ENCODE results near the gene SIGLEC1. TPM values are rescaled to one million over a fixed set of nuclear protein-coding genes. Genes with fewer than 3 reads are reported as not detected.

Gene SIGLEC1
- total RNA-seq (1 to 10 TPM in 2 of 5 experiments, under 1 TPM in 2, not detected in 1; 0.34 to 2.1 (median 1.1) TPM), polyA plus RNA-seq (not detected), total RNA-seq (not detected)

GRCh38 chr20:3712279-3712873 lies at the start of gene SIGLEC1:
SIGLEC1 (minus strand) TSS chr20:3712600; CDS start chr20:3707128, 5,472 bp downstream.
- DNase-seq (no peak), ATAC-seq (peak; percentile 63)
- Histone ChIP-seq H3K36me3 (ENCODE audit: control insufficient read depth in 2 of 3, insufficient read depth in 3 of 3, low read length in 3 of 3) (no peaks in the 10 kb centered on the region), H3K9me3 (ENCODE audit: control insufficient read depth in 2 of 3, low read length in 3 of 3) (no peaks in the 10 kb centered on the region), H3K27ac (ENCODE audit: low read depth, low read length) (no peak within 1 kb of the TSS), H3K27me3 (ENCODE audit: control insufficient read depth in 2 of 2, insufficient read depth in 2 of 2, low read length in 2 of 2) (no peaks in the 10 kb centered on the region), H3K4me3 (ENCODE audit: low read length) (no peak within 1 kb of the TSS), H3K4me1 (ENCODE audit: control insufficient read depth in 2 of 2, insufficient read depth in 2 of 2, low read length in 2 of 2) (no peaks in the 10 kb centered on the region)
- intact Hi-C loops (cut with micrococcal nuclease) = no loop called here
- Mint-ChIP-seq H3K4me3 (no peak within 1 kb of the TSS), H3K27me3 (peaks cover 6 to 10% (median 7%) of the 10 kb centered on the region in 5 donors), H3K9me3 (no peaks in the 10 kb centered on the region), H3K4me1 (peaks cover 0 to 3% (median 0%) of the 10 kb centered on the region in 7 donors), H3K36me3 (no peaks in the 10 kb centered on the region), H3K27ac (no peak within 1 kb of the TSS)
- POLR2A ChIA-PET = interaction anchor here (0.6 kb wide), 1 partner anchor 155 kb away, joined by 3 read pairs; no protein-coding TSS in a partner anchor
- CTCF ChIA-PET = no interaction called here

GRCh38 chr20:3760655-3761348 lies 48.4 kb upstream of the SIGLEC1 start:
- peaks cover 0 to 14% (median 4%) of the 10 kb centered on the region in 7 donors for H3K4me1 Mint-ChIP-seq
- H3K4me3 ChIP-seq (ENCODE audit: low read length) = no peak overlapping the region
- peaks cover 0 to 13% (median 3%) of the 10 kb centered on the region in 5 donors for H3K36me3 Mint-ChIP-seq
- H3K9me3 Mint-ChIP-seq = no peaks in the 10 kb centered on the region
- ChIA-PET CTCF (no interaction called here), POLR2A (interaction anchor here (1.2 kb wide), 1 partner anchor 28 kb away, joined by 3 read pairs; no protein-coding TSS in a partner anchor)
- peak overlapping the region in 1 of 9 donors; percentile 11 for H3K27ac Mint-ChIP-seq
- no peak overlapping the region for H3K4me3 Mint-ChIP-seq
- intact Hi-C loops (cut with micrococcal nuclease) = loop anchor here in 1 of 2 donors (10.0 kb wide), 1 partner anchor 1364 kb away; the partner anchor contains the start of gene CDS2
- ATAC-seq (no peak), DNase-seq (no peak)
- H3K27me3 Mint-ChIP-seq = no peaks in the 10 kb centered on the region
- no peaks in the 10 kb centered on the region for H3K27me3 ChIP-seq (ENCODE audit: control insufficient read depth in 2 of 2, insufficient read depth in 2 of 2, low read length in 2 of 2)
- H3K9me3 ChIP-seq (ENCODE audit: control insufficient read depth in 2 of 3, low read length in 3 of 3) = no peaks in the 10 kb centered on the region
- H3K27ac ChIP-seq (ENCODE audit: low read depth, low read length) = no peak overlapping the region
- H3K4me1 ChIP-seq (ENCODE audit: control insufficient read depth in 2 of 2, insufficient read depth in 2 of 2, low read length in 2 of 2) = no peaks in the 10 kb centered on the region
- H3K36me3 ChIP-seq (ENCODE audit: control insufficient read depth in 2 of 3, insufficient read depth in 3 of 3, low read length in 3 of 3) = peaks cover 0 to 10% (median 0%) of the 10 kb centered on the region in 3 experiments

GRCh38 chr20:3759884-3760283 lies 47.5 kb upstream of the SIGLEC1 start:
- ATAC-seq (no peak), DNase-seq (no peak)
- no peaks in the 10 kb centered on the region for H3K9me3 ChIP-seq (ENCODE audit: control insufficient read depth in 2 of 3, low read length in 3 of 3)
- H3K9me3 Mint-ChIP-seq = no peaks in the 10 kb centered on the region
- H3K27me3 Mint-ChIP-seq = no peaks in the 10 kb centered on the region
- H3K27ac Mint-ChIP-seq = peak overlapping the region in 1 of 9 donors; percentile 30
- H3K4me3 ChIP-seq (ENCODE audit: low read length) = no peak overlapping the region
- POLR2A ChIA-PET = interaction anchor here (1.2 kb wide), 1 partner anchor 29 kb away, joined by 3 read pairs; no protein-coding TSS in a partner anchor
- H3K4me1 Mint-ChIP-seq = peaks cover 0 to 8% (median 0%) of the 10 kb centered on the region in 7 donors
- peaks cover 0 to 13% (median 3%) of the 10 kb centered on the region in 5 donors for H3K36me3 Mint-ChIP-seq
- no peak overlapping the region for H3K4me3 Mint-ChIP-seq
- CTCF ChIA-PET = interaction anchor here (1.3 kb wide), 1 partner anchor 8 kb away, joined by 4 read pairs; the partner anchor contains the start of gene ADISSP
- H3K36me3 ChIP-seq (ENCODE audit: control insufficient read depth in 2 of 3, insufficient read depth in 3 of 3, low read length in 3 of 3) = peaks cover 0 to 19% (median 0%) of the 10 kb centered on the region in 3 experiments
- intact Hi-C loops (cut with micrococcal nuclease) = loop anchor here in 1 of 2 donors (10.0 kb wide), 1 partner anchor 1365 kb away; the partner anchor contains the start of gene CDS2
- no peaks in the 10 kb centered on the region for H3K4me1 ChIP-seq (ENCODE audit: control insufficient read depth in 2 of 2, insufficient read depth in 2 of 2, low read length in 2 of 2)
- H3K27ac ChIP-seq (ENCODE audit: low read depth, low read length) = no peak overlapping the region
- no peaks in the 10 kb centered on the region for H3K27me3 ChIP-seq (ENCODE audit: control insufficient read depth in 2 of 2, insufficient read depth in 2 of 2, low read length in 2 of 2)

- H3K27ac Mint-ChIP-seq = no peak overlapping the region
- no peak for ATAC-seq
- Histone ChIP-seq H3K9me3 (ENCODE audit: control insufficient read depth in 2 of 3, low read length in 3 of 3) (no peaks in the 10 kb centered on the region), H3K4me1 (ENCODE audit: control insufficient read depth in 2 of 2, insufficient read depth in 2 of 2, low read length in 2 of 2) (no peaks in the 10 kb centered on the region), H3K27me3 (ENCODE audit: control insufficient read depth in 2 of 2, insufficient read depth in 2 of 2, low read length in 2 of 2) (no peaks in the 10 kb centered on the region), H3K4me3 (ENCODE audit: low read length) (no peak overlapping the region), H3K27ac (ENCODE audit: low read depth, low read length) (no peak overlapping the region), H3K36me3 (ENCODE audit: control insufficient read depth in 2 of 3, insufficient read depth in 3 of 3, low read length in 3 of 3) (peaks cover 0 to 24% (median 0%) of the 10 kb centered on the region in 3 experiments)
- H3K9me3 Mint-ChIP-seq = no peaks in the 10 kb centered on the region
- no peak for DNase-seq
- ChIA-PET CTCF (interaction anchor here (1.3 kb wide), 1 partner anchor 9 kb away, joined by 4 read pairs; the partner anchor contains the start of gene ADISSP), POLR2A (interaction anchor here (1.2 to 3.1 kb wide), 2 partner anchors 9 to 30 kb away, joined by 3 to 12 read pairs; partner anchors contain the start of gene ADISSP)
- peaks cover 0 to 6% (median 0%) of the 10 kb centered on the region in 7 donors for H3K4me1 Mint-ChIP-seq
- H3K4me3 Mint-ChIP-seq = no peak overlapping the region
- no peaks in the 10 kb centered on the region for H3K27me3 Mint-ChIP-seq
- intact Hi-C loops (cut with micrococcal nuclease) = no loop called here
- peaks cover 0 to 13% (median 3%) of the 10 kb centered on the region in 5 donors for H3K36me3 Mint-ChIP-seq
These were observed 47.0 kb upstream of the SIGLEC1 start for GRCh38 chr20:3759316-3759823.

GRCh38 chr20:3758566-3758965 lies 46.2 kb upstream of the SIGLEC1 start:
- Mint-ChIP-seq H3K27ac (no peak overlapping the region), H3K4me1 (peaks cover 0 to 6% (median 0%) of the 10 kb centered on the region in 7 donors), H3K27me3 (no peaks in the 10 kb centered on the region), H3K9me3 (no peaks in the 10 kb centered on the region), H3K36me3 (peaks cover 0 to 13% (median 3%) of the 10 kb centered on the region in 5 donors), H3K4me3 (no peak overlapping the region)
- peaks cover 0 to 24% (median 0%) of the 10 kb centered on the region in 3 experiments for H3K36me3 ChIP-seq (ENCODE audit: control insufficient read depth in 2 of 3, insufficient read depth in 3 of 3, low read length in 3 of 3)
- no peak overlapping the region for H3K4me3 ChIP-seq (ENCODE audit: low read length)
- DNase-seq (no peak), ATAC-seq (no peak)
- H3K27me3 ChIP-seq (ENCODE audit: control insufficient read depth in 2 of 2, insufficient read depth in 2 of 2, low read length in 2 of 2) = no peaks in the 10 kb centered on the region
- no peak overlapping the region for H3K27ac ChIP-seq (ENCODE audit: low read depth, low read length)
- no peaks in the 10 kb centered on the region for H3K9me3 ChIP-seq (ENCODE audit: control insufficient read depth in 2 of 3, low read length in 3 of 3)
- POLR2A ChIA-PET = interaction anchor here (3.1 kb wide), 1 partner anchor 9 kb away, joined by 12 read pairs; the partner anchor contains the start of gene ADISSP
- CTCF ChIA-PET = interaction anchor here (0.6 to 2.9 kb wide), 2 partner anchors 9 to 82 kb away, joined by 3 to 14 read pairs; partner anchors contain the start of gene ADISSP
- intact Hi-C loops (cut with micrococcal nuclease) = no loop called here
- H3K4me1 ChIP-seq (ENCODE audit: control insufficient read depth in 2 of 2, insufficient read depth in 2 of 2, low read length in 2 of 2) = no peaks in the 10 kb centered on the region

- Mint-ChIP-seq H3K36me3 (peaks cover 0 to 13% (median 3%) of the 10 kb centered on the region in 5 donors), H3K27ac (no peak overlapping the region), H3K27me3 (no peaks in the 10 kb centered on the region), H3K4me3 (no peak overlapping the region), H3K4me1 (peaks cover 0 to 10% (median 6%) of the 10 kb centered on the region in 7 donors), H3K9me3 (no peaks in the 10 kb centered on the region)
- Histone ChIP-seq H3K36me3 (ENCODE audit: control insufficient read depth in 2 of 3, insufficient read depth in 3 of 3, low read length in 3 of 3) (peaks cover 0 to 24% (median 0%) of the 10 kb centered on the region in 3 experiments), H3K4me1 (ENCODE audit: control insufficient read depth in 2 of 2, insufficient read depth in 2 of 2, low read length in 2 of 2) (peaks cover 0 to 5% of the 10 kb centered on the region in 2 donors), H3K4me3 (ENCODE audit: low read length) (no peak overlapping the region), H3K27me3 (ENCODE audit: control insufficient read depth in 2 of 2, insufficient read depth in 2 of 2, low read length in 2 of 2) (no peaks in the 10 kb centered on the region), H3K27ac (ENCODE audit: low read depth, low read length) (no peak overlapping the region), H3K9me3 (ENCODE audit: control insufficient read depth in 2 of 3, low read length in 3 of 3) (no peaks in the 10 kb centered on the region)
- DNase-seq (no peak), ATAC-seq (no peak)
- ChIA-PET POLR2A (interaction anchor here (3.1 kb wide), 1 partner anchor 11 kb away, joined by 12 read pairs; the partner anchor contains the start of gene ADISSP), CTCF (interaction anchor here (1.4 to 2.9 kb wide), 2 partner anchors 11 to 98 kb away, joined by 5 to 14 read pairs; partner anchors contain the start of gene ADISSP)
- intact Hi-C loops (cut with micrococcal nuclease) = no loop called here
These were observed 44.9 kb upstream of the SIGLEC1 start for GRCh38 chr20:3757268-3757667.
